ENCODE measurements around the gene WIPF1.

WIPF1 gene

GRCh38 chr2:174569678-174570077 lies 27.9 kb downstream of the WIPF1 start:
- DNase-seq (ENCODE audit: low read depth), result no peak
- no peak overlapping the region for H3K4me3 ChIP-seq (ENCODE audit: low read depth, low read length)

DNA sequence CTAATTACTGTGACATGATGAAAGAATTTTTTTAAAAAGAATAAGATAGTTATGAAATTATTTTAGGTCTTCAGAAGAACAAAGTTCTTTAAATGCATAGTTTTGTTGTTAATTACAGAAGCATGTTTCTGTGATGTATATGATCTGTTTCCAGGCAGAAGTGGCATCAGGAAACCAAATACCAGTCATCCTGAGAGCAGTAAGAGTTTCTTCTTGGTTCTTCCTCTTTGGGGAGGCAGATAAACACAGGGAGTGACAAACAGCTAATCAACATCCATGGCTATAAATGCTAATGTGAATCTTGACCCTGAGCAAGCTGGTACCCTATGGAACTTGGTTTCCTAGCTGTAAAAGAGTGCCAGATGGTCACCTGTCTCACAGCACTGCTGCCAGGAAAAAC lies 29.2 kb downstream of the WIPF1 start:
- DNase-seq (ENCODE audit: low read depth), result no peak
- no peak overlapping the region for H3K4me3 ChIP-seq (ENCODE audit: low read depth, low read length)
- no peak for TF ChIP-seq CTCF (IDR thresholded peaks at IDR 0.05; ENCODE audit: low read depth, low read length, missing control alignments)

More at GRCh38 chr2:174569678-174570077, 27.9 kb downstream of the WIPF1 start:
- no peak for TF ChIP-seq CTCF (IDR thresholded peaks at IDR 0.05; ENCODE audit: low read depth, low read length, missing control alignments)

GRCh38 chr2:174566871-174567270 lies 30.7 kb downstream of the WIPF1 start:
- H3K4me3 ChIP-seq (ENCODE audit: low read depth, low read length), result no peak overlapping the region
- no peak for DNase-seq (ENCODE audit: low read depth)
- no peak for TF ChIP-seq CTCF (IDR thresholded peaks at IDR 0.05; ENCODE audit: low read depth, low read length, missing control alignments)

DNA sequence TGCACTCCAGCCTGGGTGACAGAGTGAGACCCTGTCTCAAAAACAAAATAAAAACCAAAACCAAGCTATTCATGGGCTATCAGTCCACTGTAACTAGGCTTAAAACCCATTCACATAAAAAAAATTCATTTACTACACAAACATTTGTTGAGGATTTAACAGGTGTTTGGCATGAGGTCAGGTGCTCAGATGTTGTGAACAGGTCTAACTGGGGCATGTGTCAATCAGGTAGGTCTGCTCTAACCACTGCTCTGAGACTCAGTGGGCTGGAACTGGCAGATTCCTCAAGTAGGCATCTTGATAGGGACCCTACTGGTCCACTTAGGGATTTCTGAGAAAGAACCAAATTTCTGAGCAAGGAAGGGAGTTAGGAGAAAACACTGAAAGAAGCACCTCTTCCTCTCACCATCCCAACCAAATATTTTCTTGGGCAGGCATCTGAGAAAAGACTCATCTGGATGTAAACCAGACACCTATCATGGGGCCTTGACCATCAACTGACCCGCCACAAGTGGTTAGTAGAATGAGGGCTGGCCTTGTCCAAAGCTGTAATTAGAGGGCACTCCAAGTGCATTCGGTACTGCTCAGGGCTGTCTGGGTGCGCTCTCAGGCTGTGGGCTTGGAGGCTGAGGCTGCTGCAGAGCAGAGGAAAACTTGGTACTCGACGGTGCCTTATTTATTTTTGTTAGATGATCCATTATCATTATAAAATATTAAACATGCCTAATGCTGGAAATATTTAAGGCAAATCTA lies 33.9 kb downstream of the WIPF1 start:
- no peak overlapping the region for H3K4me3 ChIP-seq (ENCODE audit: low read depth, low read length)
- no peak for DNase-seq (ENCODE audit: low read depth)
- TF ChIP-seq CTCF (IDR thresholded peaks at IDR 0.05; ENCODE audit: low read depth, low read length, missing control alignments), result no peak

- H3K4me3 ChIP-seq (ENCODE audit: low read depth, low read length), result no peak overlapping the region
- TF ChIP-seq CTCF (IDR thresholded peaks at IDR 0.05; ENCODE audit: low read depth, low read length, missing control alignments), result no peak
- DNase-seq (ENCODE audit: low read depth), result no peak
These were observed 35.6 kb downstream of the WIPF1 start for GRCh38 chr2:174561972-174562370.

GRCh38 chr2:174561283-174561971 lies 36.2 kb downstream of the WIPF1 start:
- H3K4me3 ChIP-seq (ENCODE audit: low read depth, low read length), result no peak overlapping the region
- DNase-seq (ENCODE audit: low read depth), result no peak
- no peak for TF ChIP-seq CTCF (IDR thresholded peaks at IDR 0.05; ENCODE audit: low read depth, low read length, missing control alignments)
